Measurements from ENCODE around the gene CTNNAL1.
"Not testable (repeated sequence)": the region's sequence is repeated elsewhere in the genome, so short reads cannot be mapped to it uniquely, and the experiment has no call there.

CTNNAL1 gene

DNA sequence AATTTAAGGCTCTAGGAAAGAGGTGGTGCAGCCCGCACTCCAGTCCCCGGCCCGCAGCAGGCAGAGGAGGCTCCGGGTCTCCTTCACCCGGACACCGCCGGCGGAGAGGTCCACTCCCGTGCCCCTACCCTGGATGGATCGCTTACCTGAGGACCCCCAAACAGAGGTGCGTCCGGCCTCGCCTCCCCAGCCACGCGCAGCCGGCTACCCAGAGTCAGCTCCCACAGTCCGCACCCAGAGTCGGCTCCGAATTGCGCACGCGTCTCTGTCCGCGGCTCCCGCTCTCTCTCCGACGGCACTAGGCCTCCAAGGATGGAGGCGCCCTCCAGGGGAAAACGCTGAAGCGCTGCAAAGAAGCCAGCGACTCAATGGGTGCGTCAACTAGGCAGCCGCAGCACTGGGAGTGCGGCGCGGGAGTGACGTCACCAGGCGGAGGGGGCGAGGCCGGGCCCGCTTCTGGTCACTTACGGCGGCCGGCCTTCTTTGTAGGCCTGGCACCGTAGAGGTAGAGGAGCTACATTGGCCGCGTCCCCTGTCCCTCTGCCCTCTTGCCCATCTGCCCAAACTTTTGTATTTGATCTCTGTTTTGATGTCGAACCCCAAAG lies 79.5 kb downstream of the CTNNAL1 start, which contains the start of gene ELP1:
Gene ELP1 (minus strand): TSS at position 407 of the 605 bp plus-strand sequence. CDS start 2,978 bp downstream, outside the sequence.
- in situ Hi-C loops (cut with MboI; ENCODE audit: low sequenced_read_pairs): no loop called here

DNA sequence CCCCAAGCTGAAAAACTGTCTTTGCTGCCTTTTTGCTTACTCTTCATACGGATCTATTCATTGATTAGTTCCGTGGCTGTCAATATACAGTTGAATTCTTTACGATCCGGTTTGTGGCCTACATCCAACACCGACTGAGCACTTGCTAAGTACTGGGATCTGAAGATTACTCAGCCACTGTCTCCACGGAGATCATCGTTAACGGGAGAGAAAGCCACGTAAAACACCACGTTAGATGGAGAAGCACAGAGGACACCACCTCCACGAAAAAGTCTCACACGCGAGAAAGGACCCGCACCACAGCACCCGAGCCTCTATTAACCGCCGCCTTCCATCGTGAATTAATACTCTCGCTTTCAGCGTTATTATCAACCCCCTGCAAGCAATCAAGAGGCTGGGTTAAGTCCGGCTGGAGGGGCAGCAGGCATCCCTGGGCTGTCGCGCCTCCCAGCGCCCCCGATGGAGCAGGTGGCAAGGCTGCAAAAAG lies 80.0 kb downstream of the CTNNAL1 start:
- in situ Hi-C loops (cut with MboI; ENCODE audit: low sequenced_read_pairs): no loop called here

DNA sequence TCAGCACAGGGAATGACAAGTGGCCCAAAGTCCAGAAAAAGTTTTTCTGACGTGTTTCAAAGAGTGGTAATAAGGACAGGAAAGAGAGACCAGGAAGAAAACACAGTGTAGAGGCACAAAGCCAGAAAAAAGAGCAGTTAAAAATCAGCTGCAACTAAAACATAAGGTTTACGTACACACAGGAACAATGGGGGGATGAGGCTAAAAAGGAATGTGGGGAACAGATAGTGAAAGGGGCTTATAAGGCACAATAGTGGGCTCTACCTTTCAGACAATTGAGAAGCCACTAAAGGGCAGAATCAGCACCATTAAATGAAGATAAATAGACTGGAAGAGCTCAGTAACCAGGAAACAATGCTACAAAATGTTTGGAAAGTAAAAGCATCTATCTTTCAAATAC lies 84.9 kb downstream of the CTNNAL1 start:
- in situ Hi-C loops (cut with MboI; ENCODE audit: low sequenced_read_pairs): no loop called here

DNA sequence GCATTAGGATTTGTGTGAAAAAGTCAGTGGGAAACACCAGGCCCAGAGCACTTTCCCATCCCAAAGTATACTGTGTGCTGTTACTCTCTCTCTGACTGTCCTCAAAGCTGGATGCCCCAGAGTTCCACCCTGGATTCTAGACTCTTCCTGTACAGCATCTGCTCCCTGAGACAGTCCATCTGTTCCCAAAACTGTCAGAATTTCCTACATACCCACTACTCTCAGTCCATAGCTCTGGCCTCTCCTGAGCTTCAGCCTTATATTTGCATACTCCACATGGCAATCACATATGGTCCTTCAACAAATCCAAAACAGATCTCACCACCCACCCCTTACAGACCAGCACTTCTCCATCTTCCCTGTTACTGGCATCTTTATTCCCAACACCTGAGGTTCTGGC lies 88.8 kb downstream of the CTNNAL1 start:
- in situ Hi-C loops (cut with MboI; ENCODE audit: low sequenced_read_pairs): no loop called here

DNA sequence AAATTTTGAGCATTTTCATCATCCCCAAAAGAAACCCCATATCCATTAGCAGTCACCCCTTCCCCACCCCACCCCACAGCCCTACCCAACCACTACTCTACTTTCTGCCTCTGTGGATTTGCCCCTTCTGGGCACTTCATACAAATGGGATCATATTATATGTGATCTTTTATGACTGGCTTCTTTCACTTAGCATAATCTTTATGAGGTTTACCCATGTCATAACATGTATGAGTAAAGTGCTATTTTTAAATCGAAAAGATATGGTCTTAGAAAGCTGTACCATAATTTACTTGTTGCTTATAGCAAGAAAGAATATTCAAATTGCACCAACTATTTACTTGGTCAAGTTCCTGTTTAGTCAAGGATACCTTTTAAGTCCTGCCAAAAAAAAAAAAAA lies 92.1 kb downstream of the CTNNAL1 start:
- in situ Hi-C loops (cut with MboI; ENCODE audit: low sequenced_read_pairs): no loop called here

DNA sequence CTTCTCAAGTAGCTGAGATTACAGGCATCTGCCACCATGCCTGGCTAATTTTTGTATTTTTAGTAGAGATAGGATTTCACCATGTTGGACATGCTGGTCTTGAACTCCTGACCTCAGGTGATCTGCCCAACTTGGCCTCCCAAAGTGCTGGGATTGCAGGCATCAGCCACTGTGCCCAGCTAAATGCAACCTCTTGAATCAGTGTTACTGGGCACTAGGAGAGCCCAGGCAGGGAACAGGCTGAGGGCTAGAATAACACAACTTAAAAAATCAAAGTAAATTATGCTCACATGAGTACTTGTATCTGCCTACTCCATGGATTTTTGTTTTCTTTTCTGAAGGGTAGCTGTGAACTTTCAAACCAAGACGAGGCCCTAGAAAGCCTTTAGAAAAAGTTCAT lies 92.9 kb downstream of the CTNNAL1 start:
- in situ Hi-C loops (cut with MboI; ENCODE audit: low sequenced_read_pairs): not testable (repeated sequence)

DNA sequence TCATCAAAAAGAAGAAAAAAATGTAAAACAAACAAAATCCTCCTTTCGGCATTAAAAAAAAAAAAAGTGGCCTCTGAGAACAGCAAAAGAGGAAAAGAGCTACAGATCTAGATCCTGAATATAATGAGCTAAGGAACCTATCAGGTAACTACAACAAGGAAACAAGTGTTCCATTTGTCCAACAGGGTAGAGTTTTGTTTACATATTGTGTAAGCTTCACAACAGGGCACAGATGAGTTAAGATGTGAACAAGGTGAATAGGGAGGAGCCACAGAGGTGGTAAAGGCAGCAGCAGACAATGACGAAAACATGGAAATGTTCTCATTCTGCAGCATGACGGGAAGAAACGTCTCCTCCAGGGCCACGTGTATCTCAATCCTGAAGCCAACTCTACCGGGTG lies 93.8 kb downstream of the CTNNAL1 start:
- in situ Hi-C loops (cut with MboI; ENCODE audit: low sequenced_read_pairs): no loop called here

DNA sequence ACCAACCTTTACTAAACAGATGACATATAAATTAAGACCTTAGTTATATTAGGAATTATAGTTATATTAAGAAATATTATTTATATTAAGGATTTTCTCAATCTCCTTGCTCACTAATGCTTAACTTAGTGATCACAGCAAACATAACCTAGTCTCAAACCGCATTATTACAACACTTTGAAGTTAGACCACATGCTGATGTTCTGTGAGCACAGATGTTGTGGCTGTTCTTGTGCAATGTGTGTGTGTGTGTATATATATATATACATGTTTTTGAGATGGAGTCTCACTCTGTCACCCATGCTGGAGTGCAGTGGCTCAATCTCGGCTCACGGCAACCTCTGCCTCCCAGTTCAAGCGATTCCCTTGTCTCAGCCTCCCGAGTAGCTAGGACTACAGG lies 99.9 kb downstream of the CTNNAL1 start:
- in situ Hi-C loops (cut with MboI; ENCODE audit: low sequenced_read_pairs): no loop called here

DNA sequence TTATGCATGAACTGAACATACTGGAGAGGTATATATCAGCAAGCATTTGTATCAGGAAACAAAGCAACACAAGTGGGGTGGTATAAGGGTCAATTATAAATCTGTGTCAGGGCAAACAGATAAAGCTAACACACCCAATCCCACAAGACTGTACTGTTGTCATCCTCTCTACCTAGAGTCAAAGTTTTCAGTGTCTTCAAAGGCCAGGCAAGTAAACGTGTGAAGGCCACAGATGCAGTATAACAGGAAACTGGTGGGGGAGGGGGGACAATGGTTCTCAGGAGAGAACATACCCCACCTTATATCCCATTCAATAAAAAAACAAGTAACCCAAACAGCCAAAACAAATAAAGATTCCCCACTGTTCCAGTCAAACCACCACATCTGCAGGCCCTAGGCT lies 101.5 kb downstream of the CTNNAL1 start:
- in situ Hi-C loops (cut with MboI; ENCODE audit: low sequenced_read_pairs): no loop called here

DNA sequence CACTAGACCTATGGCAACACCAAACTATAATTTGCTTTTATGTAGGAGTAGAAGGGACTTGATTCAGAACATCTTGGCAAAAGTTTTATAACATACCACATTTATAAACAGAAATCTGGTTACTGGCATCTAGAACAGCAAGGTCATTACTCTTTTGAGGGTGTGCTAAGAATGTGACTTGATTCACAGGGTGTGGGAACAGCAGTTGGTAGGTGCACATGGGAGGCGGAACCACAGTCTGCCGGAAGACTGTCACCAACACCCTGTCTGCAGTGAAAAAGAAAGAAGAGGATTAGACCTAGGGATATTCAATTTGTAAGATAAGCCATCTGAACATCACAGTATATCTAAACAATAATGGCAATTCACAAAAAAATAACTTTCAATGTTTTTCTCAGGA lies 102.4 kb downstream of the CTNNAL1 start:
- in situ Hi-C loops (cut with MboI; ENCODE audit: low sequenced_read_pairs): no loop called here

DNA sequence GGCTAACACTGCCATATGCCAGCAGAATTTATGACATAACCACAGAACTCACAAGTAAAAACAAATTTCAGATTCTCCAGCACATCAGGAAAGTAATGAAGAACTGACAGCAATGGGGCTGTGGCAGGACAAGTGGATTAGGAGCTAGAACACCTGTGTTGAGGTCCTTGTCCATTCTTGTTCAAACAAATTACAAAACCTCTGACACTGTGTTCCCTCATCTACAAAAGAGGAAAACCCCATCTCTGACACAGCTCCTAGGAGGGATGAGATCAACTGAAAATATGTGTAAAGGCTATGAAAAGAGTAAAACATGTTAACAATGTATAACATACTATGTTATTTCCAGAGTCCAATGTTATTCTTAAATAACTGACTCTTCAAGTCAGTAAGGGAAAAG lies 102.9 kb downstream of the CTNNAL1 start:
- in situ Hi-C loops (cut with MboI; ENCODE audit: low sequenced_read_pairs): no loop called here

DNA sequence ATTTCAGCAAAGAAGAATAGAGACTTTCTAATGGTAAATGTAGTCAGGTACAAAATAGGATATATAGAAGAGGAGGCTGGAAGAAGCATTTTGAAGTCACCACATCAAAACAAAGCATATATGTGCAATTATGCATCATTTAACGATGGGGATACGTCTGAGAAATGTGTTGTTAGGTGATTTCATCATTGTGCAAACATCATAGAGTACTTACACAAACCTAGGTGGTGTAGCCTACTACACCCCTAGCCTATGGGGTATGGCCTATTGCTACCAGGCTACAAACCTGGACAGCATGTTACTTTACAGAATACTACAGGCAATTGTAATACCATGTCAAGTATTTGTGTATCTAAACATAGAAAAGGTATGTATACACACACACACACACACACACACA lies 107.8 kb downstream of the CTNNAL1 start:
- in situ Hi-C loops (cut with MboI; ENCODE audit: low sequenced_read_pairs): no loop called here

DNA sequence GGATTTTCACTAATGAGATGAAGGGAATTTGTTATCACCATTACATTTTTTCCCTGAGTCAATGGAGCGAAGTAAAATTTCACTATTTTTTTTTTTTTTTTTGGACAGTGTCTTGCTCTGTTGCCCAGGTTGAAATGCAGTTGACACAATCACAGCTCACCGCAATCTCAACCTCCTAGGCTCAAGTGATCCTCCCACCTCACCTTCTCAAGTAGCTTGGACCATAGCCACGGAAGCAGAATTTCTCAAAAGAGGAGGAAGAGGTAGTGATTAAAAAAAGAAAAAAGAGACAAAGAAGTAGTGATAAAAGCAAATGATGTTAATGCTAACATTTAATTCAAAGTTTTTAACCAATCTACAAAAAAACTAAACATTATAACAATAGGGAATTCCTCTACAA lies 109.1 kb downstream of the CTNNAL1 start:
- in situ Hi-C loops (cut with MboI; ENCODE audit: low sequenced_read_pairs): no loop called here

DNA sequence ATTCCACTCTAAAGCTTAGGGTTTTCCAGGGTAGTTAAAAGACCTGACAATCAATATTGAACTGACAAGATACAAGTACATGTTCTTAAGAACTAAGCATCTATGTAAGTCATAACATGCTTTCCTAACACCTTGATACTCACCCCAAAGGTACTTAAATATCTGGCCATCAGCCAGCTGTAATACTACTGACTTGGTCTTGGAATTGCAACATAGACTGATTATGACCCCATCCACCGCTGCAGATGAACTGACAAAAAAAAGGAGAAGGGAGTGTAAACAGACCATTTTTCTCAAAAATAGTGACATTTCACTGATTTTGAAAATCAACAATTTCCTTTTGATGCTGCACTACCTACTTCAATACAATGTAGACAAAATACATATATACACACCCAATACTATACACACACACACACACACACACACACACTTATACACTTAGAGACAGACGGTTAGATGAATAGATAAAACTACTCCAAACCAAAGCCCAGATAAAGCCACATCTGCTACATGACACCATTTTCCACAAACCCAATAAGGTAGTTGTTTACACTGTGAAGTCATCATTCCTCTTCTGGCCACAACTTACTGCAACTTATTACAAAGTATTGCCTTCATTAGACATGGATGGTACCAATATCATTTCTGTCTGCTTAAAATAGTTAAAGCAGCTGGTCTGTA lies 109.7 kb downstream of the CTNNAL1 start:
- in situ Hi-C loops (cut with MboI; ENCODE audit: low sequenced_read_pairs): no loop called here

DNA sequence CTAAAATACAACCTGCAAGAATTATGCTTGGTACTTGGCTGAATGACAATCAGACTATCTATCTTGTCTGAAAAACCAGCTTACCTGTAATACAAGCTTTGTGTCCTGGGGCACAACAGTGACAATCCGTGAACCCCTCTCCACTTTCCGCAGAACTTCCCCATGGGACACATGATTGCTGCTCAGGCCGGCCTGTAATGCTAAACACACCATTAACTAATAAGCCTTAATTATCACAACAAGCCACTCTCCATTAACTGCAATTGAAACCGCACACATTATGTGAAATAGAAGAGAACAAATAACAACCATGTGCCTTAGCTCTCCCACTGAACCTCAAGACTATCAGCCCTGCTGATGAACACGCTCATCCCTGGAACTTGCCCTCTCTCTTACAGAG lies 113.1 kb downstream of the CTNNAL1 start:
- in situ Hi-C loops (cut with MboI; ENCODE audit: low sequenced_read_pairs): no loop called here

DNA sequence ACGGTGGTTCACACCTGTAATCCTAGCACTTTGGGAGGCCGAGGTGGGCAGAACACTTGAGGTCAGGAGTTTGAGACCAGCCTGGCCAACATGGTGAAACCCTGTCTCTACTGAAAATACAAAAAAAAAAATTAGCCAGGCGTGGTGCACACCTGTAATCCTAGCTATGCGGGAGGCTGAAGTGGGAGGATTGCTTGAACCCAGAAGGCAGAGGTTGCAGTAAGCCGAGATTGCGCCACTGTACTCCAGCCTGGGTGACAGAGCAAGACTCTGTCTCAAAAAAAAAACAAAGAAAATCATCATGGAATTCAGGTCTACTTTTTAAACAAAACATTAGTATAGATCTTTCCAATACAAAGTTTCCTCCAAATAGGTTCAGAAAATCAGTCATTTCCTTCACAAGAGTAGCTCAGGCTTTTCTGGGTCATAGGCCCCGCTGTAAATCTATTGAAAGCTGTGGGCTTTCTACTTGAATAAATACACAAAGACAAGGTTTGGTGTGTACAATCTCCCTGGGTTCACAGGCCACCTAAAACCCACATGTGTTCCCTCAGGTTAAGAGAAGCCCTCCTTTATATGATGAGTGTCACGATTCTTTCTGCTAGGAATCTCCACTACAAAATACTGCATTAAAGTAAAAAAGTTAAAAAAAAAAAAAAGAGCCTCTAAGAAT lies 114.1 kb downstream of the CTNNAL1 start:
- in situ Hi-C loops (cut with MboI; ENCODE audit: low sequenced_read_pairs): not testable (repeated sequence)

DNA sequence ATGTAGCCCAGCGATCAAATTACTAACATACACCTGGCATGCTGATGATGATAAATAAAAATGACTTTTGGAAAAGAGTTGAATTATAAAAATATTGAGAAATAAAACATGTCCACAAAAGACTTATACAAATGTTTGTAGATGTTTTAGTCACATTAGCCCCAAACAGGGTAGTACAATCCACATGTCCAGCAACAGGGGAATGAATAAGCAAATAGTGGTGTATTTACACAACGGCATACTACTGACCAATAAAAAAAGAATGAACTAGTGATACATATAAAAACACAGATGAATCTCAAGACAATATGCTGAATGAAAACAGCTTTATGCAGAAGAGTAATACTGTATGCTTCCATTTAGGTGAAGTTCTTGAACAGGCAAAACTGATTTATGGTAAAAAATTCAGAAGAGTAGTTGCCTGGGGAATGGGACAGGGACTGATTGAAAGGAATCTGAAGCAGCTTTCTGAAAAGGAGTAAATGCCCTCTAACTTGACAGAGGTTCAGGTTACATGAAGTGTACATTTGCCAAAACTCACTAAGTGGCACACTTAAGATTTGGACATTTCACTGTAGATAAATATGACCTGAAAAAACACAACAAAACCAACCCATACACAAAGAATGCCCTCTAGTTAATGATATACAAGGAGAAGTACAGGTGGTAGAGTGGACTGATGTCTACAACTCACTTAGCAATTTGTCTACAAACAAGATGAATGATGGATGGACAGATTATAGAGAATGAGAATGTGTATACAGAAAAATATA lies 115.8 kb downstream of the CTNNAL1 start:
- in situ Hi-C loops (cut with MboI; ENCODE audit: low sequenced_read_pairs): no loop called here

DNA sequence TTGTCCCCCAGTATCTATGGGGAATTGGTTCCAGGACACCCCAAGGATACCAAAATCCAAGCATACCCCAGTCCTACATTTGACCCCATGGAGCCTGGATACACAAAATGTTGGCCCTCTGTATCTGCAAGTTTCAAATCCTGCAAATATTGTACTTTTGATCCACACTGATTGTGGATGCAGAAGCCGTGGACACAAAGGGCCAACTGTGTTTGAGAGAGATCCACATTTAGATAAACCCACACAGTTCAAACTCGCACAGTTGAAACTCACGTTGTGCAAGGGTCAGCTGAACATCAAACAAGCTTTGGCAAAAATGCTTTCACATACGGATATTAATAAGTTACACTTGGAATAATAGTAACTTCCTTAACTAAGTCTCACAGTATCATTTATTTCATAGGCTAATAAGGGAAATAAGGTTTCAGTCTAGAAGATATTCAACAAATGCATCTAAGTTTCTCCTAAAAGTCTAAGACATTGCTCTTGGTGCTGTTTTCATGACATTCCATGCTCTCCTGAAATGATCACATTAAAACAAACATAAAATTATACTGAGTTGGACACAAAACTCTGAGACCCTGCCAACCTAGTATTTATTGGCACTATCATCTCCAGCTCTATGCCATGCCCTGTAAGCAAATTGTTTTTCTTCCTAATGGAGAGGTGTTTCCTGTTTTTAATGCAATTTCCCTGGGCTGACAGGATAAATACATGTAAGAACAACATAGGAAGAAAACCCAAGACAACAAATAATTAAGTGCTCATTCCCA lies 118.9 kb downstream of the CTNNAL1 start:
- in situ Hi-C loops (cut with MboI; ENCODE audit: low sequenced_read_pairs): no loop called here
